ENCODE measurements around the gene CYP20A1. TPM values are rescaled to one million over a fixed set of nuclear protein-coding genes. Genes with fewer than 3 reads are reported as not detected.
"Not testable (repeated sequence)": the region's sequence is repeated elsewhere in the genome, so short reads cannot be mapped to it uniquely, and the experiment has no call there.

CYP20A1 gene
- total RNA-seq, 6 experiments from 2014 or later, result 18.0 to 20.3 (median 18.4) TPM

DNA sequence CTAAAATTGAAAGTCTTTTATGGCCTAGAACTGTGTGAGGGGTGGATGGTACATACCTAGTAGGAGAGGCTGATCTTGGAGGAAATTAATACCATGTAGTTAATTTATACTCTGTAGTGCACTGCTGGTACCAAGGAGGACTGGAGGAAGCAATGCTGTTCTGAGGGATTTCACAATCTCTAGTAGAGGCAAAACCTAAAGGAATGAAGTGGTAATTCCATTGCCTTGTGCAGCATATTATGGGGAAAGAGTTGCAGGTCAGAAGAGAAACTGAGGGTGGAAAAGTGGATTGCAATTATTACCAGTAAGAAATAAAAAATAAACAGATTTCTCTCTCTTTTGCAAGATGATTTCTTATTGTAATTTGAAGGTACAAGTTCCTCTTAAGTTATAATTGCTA is 91.6 kb downstream of the CYP20A1 start:
- Mint-ChIP-seq H3K4me1 (ENCODE audit: low read depth) (peaks cover 37% of the 10 kb centered on the region), H3K36me3 (ENCODE audit: low read depth) (peaks cover 20% of the 10 kb centered on the region; the same call in 1 of the 2 replicates), H3K4me3 (peak overlapping the region; percentile 95), H3K27ac (peak overlapping the region; percentile 90), H3K27me3 (ENCODE audit: insufficient read depth) (no peaks in the 10 kb centered on the region), H3K9me3 (no peaks in the 10 kb centered on the region)
- peak; percentile 23 for DNase-seq
- TF ChIP-seq, protein P1, sequence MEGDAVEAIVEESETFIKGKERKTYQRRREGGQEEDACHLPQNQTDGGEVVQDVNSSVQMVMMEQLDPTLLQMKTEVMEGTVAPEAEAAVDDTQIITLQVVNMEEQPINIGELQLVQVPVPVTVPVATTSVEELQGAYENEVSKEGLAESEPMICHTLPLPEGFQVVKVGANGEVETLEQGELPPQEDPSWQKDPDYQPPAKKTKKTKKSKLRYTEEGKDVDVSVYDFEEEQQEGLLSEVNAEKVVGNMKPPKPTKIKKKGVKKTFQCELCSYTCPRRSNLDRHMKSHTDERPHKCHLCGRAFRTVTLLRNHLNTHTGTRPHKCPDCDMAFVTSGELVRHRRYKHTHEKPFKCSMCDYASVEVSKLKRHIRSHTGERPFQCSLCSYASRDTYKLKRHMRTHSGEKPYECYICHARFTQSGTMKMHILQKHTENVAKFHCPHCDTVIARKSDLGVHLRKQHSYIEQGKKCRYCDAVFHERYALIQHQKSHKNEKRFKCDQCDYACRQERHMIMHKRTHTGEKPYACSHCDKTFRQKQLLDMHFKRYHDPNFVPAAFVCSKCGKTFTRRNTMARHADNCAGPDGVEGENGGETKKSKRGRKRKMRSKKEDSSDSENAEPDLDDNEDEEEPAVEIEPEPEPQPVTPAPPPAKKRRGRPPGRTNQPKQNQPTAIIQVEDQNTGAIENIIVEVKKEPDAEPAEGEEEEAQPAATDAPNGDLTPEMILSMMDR (IDR thresholded peaks at IDR 0.05), result no peak

DNA sequence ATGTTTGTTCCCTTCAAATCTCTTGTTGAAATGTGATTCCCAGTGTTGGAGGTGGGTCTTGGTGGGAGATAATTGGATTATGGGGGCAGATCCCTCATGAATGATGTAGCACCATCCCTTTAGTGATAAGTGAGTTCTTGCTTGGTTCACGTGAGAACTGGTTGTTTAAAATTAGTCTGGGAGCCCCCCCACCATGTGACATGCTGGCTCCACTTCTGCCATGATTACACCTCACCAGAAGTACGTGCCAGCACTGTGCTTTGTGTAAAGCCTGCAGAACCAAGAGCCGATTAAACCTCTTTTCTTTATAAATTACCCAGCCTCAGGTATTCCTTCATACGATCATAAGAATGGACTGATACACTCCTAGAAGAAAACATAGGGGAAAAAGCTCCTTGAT is 99.5 kb downstream of the CYP20A1 start:
- Mint-ChIP-seq H3K4me3 (no peak overlapping the region), H3K36me3 (ENCODE audit: low read depth) (peaks cover 32% of the 10 kb centered on the region), H3K9me3 (no peaks in the 10 kb centered on the region), H3K27ac (no peak overlapping the region), H3K27me3 (ENCODE audit: insufficient read depth) (no peaks in the 10 kb centered on the region), H3K4me1 (ENCODE audit: low read depth) (peaks cover 48% of the 10 kb centered on the region)
- TF ChIP-seq, protein P1 (IDR thresholded peaks at IDR 0.05), result no peak
- no peak for DNase-seq

DNA sequence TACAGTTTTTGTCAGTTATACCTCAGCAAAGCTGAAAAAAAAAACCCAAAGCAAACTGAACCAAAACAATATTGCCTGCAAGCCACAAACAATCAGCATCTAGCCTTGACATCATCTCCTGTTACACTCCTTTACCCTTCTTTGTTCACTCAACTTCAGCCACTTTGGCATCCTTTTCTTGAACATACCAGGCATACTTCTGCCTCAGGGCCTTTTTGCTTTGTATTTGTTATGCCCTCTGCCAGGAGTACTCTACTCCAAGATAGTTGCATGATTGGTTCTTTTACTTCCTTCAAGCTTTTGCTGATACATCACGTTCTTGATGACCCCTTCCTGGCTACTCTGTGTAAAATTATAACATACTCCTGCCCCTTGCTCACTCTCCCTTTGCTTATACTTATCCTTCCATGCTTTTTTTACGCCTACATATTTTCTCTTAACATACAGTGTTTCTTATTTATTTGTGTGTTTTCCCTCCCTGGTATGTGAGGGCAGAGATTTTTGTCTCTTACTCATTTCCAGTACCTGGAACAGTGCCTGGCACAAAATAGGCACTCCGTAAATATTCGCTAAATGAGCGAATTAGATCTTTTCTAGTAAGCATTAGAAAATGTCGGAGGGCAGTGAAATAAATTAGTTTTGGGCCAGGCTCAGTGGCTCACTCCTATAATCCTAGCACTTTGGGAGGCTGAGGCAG is 102.1 kb downstream of the CYP20A1 start:
- Mint-ChIP-seq H3K4me3 (peak overlapping the region; percentile 9), H3K27ac (peak overlapping the region; percentile 44), H3K9me3 (no peaks in the 10 kb centered on the region), H3K36me3 (ENCODE audit: low read depth) (peaks cover 35% of the 10 kb centered on the region), H3K27me3 (ENCODE audit: insufficient read depth) (no peaks in the 10 kb centered on the region), H3K4me1 (ENCODE audit: low read depth) (peaks cover 46% of the 10 kb centered on the region)
- TF ChIP-seq, protein P1 (IDR thresholded peaks at IDR 0.05), result no peak
- DNase-seq, result peak; percentile 82

DNA sequence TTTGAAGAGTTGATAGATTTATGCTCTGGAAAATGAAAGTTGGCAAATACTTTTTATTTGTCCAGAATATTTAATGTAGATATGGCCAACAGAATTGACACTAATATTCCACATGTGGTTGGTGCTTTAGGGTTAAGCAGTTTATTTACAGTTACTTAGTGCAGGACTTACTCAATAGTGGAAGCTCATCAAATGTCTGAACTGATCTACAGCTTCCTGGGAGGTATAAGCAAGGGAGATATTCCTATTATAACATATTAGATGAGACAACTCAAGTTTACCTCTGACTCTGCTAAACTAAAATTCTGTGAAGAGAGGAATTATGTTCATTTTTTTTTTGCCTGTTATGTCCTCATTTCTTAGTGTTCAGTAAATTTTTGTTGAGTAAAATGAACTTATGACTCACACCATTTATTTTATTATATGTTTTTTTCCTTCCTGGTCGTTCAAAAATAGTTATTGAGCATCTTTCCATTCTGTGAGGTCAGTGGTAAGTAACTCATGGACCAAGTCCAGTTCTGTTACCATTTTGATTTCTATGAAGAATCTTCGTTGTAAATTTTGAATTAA is 103.0 kb downstream of the CYP20A1 start:
- no peaks in the 10 kb centered on the region for H3K27me3 Mint-ChIP-seq (ENCODE audit: insufficient read depth)
- H3K27ac Mint-ChIP-seq, result peak overlapping the region; percentile 44; the same call in 1 of the 2 replicates
- DNase-seq, result peak; percentile 3
- H3K9me3 Mint-ChIP-seq, result no peaks in the 10 kb centered on the region
- peaks cover 43% of the 10 kb centered on the region for H3K4me1 Mint-ChIP-seq (ENCODE audit: low read depth)
- H3K4me3 Mint-ChIP-seq, result no peak overlapping the region; the same call in 1 of the 2 replicates
- H3K36me3 Mint-ChIP-seq (ENCODE audit: low read depth), result peaks cover 32% of the 10 kb centered on the region
- TF ChIP-seq, protein P1 (IDR thresholded peaks at IDR 0.05), result no peak

DNA sequence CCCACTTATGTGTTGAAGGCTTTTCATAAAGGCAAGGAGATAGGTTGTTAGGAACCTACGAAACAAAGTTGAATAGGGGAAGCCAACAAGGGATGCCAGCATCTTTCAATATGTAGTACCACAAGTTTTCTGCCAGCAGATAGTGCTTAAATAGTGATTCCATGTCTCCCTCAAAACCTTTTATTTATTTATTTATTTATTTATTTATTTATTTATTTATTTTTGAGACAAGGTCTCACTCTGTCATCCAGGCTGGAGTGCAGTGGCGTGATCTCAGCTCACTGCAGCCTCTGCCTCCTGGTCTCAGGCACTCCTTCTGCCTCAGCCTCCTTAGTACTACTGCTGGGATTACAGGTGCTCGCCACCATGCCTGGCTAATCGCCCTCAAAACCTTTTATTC is 103.6 kb downstream of the CYP20A1 start:
- Mint-ChIP-seq H3K36me3 (ENCODE audit: low read depth) (peaks cover 28% of the 10 kb centered on the region), H3K27ac (0 out of 2 replicates have a peak overlapping the region, but pooled peaks have one; percentile 44), H3K4me1 (ENCODE audit: low read depth) (peaks cover 37% of the 10 kb centered on the region)
- not testable (repeated sequence) for H3K9me3 Mint-ChIP-seq; DNase-seq; H3K27me3 Mint-ChIP-seq (ENCODE audit: insufficient read depth); H3K4me3 Mint-ChIP-seq

DNA sequence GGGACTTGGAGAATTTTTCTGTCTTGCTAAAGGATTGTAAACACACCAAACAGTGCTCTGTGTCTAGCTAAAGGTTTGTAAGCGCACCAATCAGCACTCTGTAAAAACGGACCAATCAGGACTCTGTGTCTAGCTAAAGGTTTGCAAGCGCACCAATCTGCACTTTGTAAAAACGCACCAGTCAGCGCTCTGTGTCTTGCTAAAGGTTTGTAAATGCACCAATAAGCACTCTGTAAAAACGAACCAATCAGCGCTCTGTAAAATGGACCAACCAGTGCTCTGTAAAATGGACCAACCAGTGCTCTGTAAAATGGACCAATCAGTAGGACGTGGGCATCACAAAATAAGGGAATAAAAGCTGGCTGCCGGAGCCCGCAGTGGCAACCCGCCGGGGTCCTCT is 105.8 kb downstream of the CYP20A1 start:
- Mint-ChIP-seq H3K4me3 (no peak overlapping the region), H3K27ac (no peak overlapping the region), H3K27me3 (ENCODE audit: insufficient read depth) (no peaks in the 10 kb centered on the region), H3K4me1 (ENCODE audit: low read depth) (peaks cover 27% of the 10 kb centered on the region), H3K36me3 (ENCODE audit: low read depth) (peaks cover 21% of the 10 kb centered on the region), H3K9me3 (no peaks in the 10 kb centered on the region)
- DNase-seq, result no peak
- TF ChIP-seq, protein P1 (IDR thresholded peaks at IDR 0.05), result no peak
